ENCODE measurements around the gene DEFB129.

DNA sequence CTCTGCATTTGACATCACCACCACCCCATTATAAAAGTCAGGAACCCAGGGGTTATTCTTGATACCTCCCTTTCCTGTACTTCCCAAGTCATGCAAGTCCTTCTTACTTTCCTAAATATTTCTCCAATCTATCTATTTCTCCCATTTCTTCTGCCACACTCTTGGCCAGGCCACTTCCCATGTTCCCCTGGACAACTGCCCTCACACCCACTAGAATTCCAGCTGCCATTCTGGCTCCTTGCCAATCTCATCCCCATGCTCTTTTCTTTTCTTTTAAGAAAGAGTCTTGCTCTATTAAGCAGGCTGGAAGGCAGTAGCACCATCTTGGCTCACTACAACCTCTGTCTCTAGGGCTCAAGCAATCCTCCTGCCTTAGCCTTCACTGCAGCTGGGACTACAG, 45.7 kb downstream of the DEFB129 start:
- TF ChIP-seq EZH2phosphoT487 (conservative IDR thresholded peaks at IDR 0.05; ENCODE audit: low read length): no peak
- TF ChIP-seq, protein P1, sequence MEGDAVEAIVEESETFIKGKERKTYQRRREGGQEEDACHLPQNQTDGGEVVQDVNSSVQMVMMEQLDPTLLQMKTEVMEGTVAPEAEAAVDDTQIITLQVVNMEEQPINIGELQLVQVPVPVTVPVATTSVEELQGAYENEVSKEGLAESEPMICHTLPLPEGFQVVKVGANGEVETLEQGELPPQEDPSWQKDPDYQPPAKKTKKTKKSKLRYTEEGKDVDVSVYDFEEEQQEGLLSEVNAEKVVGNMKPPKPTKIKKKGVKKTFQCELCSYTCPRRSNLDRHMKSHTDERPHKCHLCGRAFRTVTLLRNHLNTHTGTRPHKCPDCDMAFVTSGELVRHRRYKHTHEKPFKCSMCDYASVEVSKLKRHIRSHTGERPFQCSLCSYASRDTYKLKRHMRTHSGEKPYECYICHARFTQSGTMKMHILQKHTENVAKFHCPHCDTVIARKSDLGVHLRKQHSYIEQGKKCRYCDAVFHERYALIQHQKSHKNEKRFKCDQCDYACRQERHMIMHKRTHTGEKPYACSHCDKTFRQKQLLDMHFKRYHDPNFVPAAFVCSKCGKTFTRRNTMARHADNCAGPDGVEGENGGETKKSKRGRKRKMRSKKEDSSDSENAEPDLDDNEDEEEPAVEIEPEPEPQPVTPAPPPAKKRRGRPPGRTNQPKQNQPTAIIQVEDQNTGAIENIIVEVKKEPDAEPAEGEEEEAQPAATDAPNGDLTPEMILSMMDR (IDR thresholded peaks at IDR 0.05; ENCODE audit: insufficient read depth, low read length, poor library complexity, severe bottlenecking): no peak
